Pulmonary artery endothelial cell (primary cell): ENCODE data around the gene DBP. TPM values are rescaled to one million over a fixed set of nuclear protein-coding genes. Genes with fewer than 3 reads are reported as not detected.
"Not testable (repeated sequence)": the region's sequence is repeated elsewhere in the genome, so short reads cannot be mapped to it uniquely, and the experiment has no call there.

Experiments used
- DNase-seq: peaks from one replicate; pipeline ENCODE4 v3.0.0-alpha.2; 2011; ENCODE audit warnings: low read depth, low spot score
- total RNA-seq: library from RNA; depleted of rRNA; stranded (reverse); fragments of >200 nt; gene quantifications from 2 replicates; pipeline ENCODE4 v1.2.3, GENCODE V29; 2014

Gene DBP
- total RNA-seq, 1 donor from 2014 or later, result 2.2 TPM

DNA sequence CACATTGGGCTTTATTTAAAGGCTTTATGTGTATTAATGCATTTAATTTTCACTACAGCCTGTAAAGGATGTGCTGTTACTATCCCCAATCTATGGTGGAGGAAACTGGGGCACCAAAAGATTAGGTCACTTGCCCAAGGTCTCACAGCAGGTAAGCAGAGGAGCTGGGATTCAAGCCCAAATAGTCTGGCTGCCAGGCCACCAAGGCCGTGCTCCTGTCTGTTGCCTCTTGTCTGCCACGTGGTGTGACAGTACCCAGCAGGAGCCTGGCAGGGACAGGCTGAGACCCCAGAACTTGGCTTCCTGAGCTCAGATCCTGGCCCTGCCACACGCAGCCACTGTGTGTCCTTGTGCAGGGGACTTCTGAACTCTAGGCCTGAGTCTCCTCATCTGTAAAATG is 31.2 kb upstream of the DBP start:
- DNase-seq, result no peak

DNA sequence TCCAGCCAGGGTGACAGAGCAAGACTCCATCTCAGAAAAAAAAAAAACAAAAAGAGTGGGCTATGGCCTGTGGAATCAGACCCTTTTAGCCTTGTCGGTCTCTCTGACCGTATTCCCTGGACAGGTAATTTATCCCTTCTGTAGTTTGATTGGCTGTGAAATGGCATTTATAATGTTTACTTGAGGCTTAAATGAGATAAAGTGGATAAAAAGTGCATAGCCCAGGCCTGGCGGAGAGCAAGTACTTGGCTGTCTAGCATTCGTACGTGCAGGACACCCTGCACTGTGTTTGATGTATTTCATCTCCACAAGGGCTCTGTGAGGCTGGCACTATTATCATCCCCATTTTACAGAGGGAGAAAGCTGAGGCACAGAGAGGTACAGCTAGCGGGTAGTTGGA is 28.6 kb upstream of the DBP start:
- DNase-seq, result no peak

DNA sequence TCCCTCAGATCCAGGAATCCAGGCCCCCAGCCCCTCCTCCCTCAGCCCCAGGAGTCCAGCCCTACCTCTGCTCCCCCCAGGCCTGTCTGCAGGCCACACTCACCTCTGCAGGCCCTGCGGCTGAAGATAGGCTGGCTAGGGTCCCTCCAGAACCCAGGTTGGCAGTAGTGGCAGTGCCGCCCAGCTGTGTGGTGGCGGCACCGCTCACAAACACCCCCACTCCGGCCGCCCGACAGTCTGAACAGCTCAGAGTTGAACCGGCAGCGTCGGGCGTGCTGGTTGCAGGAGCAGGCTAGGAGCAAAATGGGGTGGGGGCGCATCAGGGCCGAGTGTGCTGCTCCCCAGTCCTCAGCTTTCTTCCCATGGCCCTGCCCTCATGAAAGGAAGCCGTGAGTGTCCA is 27.3 kb upstream of the DBP start:
- DNase-seq, result no peak

DNA sequence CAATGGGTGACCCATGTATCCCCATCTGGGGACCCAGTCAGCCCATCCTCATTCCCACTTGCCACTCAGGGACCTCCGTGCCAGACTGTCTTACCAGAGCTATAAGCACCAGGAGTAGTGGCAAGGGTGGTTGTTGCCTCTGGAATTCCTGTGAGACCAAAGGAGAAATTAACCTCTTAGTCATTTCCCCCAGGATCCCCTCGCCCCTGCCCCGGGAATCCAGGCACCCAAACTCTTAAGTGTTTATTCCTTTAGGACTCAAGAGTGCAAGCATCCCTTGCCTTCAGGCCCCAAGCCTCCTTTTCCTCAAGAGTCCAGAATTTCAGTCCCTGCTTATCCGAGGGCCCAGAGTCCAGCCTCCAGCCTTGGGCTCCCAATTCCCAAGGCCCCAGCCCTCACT is 26.5 kb upstream of the DBP start:
- DNase-seq, result no peak

- no peak for DNase-seq
Observed at GRCh38 chr19:48661711-48662090, 24.5 kb upstream of the DBP start.

DNA sequence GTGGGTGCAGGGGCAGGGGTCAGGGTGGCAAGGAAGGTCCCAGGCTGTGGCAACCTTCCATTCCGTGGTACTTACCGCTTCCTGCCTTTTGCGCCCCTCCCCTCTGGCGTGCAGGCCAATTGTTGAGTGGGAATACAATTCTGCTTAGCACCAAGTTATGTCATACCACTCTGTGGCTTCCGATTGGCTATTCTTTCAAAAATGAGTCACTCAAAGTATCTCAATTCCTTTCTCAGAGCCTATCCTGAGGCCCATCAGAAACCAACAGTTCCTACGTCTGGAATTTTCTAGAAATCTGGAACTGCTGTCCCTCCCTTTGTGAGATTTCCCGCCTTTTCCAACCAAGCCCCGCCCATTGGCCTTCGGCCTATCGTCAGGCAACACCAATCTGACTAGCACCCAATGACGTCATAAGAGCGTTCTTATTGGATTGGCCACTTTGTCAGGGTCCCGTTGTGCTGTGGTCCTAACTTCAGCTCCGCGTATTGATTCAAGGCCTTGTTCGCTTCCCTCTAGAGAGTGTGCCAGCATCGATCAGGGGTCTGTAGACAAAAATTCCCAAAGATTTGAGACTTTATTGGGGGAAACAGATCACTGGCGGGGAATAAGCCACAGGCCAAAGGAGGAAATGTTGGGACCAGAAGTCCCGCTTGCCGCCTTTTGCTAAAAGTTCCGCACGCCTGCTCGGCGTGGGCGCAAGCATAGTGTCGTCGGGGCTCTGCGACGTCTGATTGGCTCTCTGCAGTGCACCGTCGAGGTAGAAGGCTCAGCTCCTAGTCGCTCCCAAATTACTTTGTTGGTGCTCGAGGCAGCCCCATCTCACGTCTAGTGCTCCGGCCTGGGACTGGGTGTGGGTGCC is 23.9 kb upstream of the DBP start:
- DNase-seq, result peak; percentile 75

DNA sequence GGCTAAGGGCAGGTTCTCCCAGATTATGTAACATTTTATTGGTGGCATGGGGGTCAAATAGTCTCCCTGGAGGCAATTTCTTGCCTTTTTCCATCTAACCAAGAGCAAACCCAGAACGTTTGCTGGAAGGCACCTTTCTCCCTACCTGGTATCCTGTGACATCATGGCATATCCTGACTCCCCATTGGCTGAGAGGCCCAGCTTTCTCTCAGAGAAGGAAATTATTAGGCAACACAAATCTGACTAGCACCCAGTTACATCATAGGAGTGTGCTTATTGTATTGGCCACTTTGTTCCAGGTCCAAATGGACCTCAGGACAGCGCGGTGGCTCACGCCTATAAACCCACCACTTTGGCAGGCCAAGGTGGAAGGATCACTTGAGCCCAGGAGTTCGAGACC is 22.6 kb upstream of the DBP start:
- no peak for DNase-seq

- no peak for DNase-seq
Observed at GRCh38 chr19:48658483-48658882, 21.3 kb upstream of the DBP start.

GRCh38 chr19:48657828-48658227 is 20.6 kb upstream of the DBP start:
- not testable (repeated sequence) for DNase-seq

DNA sequence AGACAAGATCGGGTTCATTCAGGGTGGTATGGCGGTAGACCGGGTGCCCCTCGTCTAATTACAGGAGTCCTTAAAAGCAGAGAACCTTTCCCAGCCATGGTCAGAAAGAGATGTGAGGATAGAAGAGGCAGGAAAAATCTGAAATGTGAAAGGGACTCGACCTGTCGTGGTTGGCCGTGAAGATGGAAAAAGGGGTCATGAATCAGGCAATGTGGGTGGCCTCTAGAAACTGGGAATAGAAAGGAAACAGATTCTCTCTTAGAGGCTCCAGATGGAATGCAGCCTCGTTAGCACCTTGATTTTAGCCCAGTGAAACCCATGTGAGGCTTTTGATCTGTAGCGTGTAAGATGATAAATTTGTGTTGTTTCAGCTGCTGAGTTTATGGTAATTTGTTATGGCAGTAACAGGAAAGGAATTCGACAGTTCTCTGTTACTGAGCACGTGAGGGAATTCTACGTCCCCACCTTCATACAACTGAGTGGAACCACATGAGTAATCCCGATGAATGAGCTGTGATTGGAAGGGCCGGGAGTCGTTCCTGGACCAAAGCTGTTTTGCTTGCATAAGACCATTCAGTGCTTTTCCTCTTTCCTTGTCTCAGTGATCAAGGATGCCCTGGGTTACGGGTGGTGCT is 19.8 kb upstream of the DBP start:
- no peak for DNase-seq

DNA sequence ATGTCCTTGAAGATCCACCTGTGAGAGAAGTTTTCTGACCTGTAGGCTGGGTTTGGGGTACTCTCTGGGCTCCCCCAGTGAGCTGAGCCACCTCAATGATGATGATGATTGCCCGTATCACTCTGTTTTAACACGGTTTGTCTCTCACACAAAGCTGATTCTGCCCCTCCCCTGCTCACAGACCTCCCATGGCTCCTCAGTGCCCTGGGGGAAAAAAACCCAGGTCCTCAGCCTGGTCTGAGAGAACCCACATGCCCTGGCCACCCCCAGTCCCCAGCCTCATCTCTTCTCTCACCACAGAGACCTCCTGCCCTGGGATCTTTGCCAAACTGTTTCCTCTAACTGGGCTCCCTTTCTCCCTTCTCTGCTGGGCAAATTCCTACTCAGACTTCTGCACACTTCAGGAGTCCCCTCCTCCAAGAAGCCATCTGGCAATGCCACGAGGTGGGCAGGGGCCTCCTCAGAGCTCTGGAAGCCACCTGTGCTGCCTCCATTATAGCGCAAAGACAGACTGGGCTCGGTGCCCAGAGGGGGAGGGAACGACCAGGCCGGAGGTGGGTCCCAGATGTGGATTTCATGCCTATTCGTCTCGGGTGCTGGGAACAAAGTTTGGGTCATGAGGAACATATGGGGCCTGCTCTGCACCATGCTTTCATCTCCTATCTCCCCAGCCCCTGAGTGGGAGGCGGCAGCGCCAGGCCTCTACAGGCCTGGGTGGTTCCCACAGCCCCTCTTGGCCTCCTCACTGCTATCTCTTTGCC is 17.3 kb upstream of the DBP start:
- no peak for DNase-seq

DNA sequence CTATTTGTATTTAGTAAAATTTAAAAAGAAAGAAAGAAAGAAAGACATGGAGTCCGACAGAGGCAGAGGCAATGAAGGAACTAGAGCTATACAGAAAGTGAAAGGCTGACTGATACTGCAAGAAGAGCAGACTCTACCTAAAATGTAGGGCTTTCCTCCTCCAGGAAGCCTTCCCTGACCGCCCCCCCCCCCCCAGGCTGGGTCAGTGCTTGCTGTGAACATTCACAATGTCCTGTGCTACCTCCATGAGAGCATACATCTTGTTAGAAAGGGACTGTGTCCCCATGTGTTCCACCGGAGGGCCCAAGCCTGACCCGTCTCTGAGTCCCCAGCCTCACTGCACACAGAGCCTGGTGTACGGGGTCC is 14.5 kb upstream of the DBP start:
- no peak for DNase-seq

DNA sequence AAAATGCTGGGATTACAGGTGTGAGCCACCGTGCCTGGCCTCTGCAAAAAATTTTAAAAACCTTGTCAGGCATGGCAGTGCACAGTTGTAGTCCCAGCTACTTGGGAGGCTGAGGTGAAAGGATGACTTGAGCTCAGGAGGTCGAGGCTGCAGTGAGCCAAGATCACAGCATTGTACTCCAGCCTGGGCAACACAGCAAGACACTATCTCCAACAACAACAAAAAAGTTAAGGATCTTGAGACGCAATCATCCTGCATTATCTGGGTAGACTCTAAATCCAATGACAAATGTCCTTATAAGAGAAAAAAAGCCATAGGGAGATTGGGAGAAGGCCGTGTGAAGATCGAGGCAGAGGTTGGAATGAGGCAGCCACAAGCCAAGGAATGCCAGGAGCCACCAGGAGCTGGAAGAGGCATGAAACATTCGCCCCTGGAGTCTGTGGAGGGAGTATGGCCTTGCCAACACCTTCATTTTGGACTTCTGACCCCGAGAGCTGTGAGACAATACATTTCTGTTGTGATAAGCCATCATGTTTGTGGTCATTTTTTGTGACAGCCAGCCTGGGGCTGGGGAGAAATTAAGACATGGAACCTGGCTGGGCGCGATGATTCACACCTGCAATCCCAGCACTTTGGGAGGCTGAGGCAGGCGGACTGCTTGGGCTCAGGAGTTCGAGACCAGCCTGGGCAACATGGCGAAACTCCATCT is 13.9 kb upstream of the DBP start:
- no peak for DNase-seq

DNA sequence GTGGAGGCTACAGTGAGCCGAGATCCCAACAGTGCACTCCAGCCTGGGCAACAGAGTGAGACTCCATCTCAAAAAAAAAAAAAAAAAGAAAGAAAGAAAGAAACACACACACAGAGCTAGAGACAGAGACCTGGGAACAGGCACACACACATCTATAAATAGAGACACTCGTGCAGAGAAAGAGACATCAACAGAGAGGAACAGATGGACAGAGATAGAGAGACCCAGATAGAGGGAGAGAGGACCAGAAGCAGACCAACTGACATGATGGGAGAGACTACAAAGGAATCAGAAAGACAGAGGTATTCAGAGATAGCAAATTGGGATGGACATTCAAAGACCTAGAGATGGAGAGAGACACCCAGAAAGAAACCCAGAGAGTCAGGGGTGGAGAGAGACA is 11.0 kb upstream of the DBP start:
- no peak for DNase-seq

DNA sequence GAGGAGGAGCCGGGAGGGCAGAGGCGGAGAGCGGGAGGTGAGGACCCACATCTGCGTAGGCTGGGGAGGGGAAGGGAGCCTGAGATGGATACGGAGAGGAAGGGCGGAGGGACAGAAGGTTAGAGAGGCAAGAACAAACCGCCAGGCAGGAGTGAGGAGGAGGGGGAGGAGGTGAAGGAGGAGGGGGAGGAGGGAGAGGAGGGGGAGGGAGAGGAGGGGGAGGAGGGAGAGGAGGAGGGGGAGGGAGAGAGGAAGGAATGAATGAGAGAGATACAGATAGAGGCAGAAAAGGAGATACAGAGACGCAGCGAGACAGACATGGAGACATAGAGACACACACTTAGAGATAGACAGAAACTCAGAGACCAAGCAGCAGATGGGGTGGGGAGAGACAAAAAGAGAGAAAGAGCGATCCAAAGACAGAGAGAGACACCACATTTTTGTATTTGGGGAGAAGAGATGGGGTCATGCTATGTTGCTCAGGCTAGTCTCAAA is 9.6 kb upstream of the DBP start:
- DNase-seq, result no peak

- DNase-seq, result no peak
Observed at GRCh38 chr19:48646001-48646721, 9.0 kb upstream of the DBP start, which contains the start of gene CA11. Gene CA11 (minus strand): TSS chr19:48646187. CDS start chr19:48645632, 555 bp downstream.

- no peak for DNase-seq
Observed at GRCh38 chr19:48645620-48646000, 8.4 kb upstream of the DBP start.

- DNase-seq, result no peak
Observed at GRCh38 chr19:48644839-48645619, 7.8 kb upstream of the DBP start.

DNA sequence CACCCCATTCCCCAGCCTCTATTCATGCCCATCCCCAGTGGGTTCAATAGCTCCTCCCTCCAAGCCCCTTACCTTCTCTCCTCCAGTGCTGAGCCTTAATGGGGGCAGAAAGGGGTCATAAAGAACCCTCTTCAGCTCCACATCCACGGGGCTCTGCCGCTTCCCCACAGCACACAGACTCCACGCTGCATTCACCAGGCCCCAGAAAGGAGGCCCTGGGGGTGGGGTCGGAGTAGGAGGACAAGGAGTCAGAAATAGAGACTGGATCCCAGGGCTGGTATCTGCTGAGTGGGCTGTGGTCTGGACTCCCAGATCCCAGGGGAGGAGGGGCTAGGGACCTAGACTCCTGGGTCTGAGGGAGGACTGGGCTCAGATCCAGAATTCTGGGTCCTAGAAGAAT is 7.2 kb upstream of the DBP start:
- DNase-seq, result no peak

GRCh38 chr19:48642862-48643261 is 5.7 kb upstream of the DBP start:
- no peak for DNase-seq
